ENCODE results near the gene TTPAL. TPM values are rescaled to one million over a fixed set of nuclear protein-coding genes. Genes with fewer than 3 reads are reported as not detected.

Gene TTPAL
- total RNA-seq, 1 experiment from 2014 or later: 14.0 TPM

GRCh38 chr20:44523746-44524145 is 48.1 kb downstream of the TTPAL start:
- CTCF ChIA-PET: no interaction called here
- POLR2A ChIA-PET (ENCODE audit: unreplicated experiment): no interaction called here

DNA sequence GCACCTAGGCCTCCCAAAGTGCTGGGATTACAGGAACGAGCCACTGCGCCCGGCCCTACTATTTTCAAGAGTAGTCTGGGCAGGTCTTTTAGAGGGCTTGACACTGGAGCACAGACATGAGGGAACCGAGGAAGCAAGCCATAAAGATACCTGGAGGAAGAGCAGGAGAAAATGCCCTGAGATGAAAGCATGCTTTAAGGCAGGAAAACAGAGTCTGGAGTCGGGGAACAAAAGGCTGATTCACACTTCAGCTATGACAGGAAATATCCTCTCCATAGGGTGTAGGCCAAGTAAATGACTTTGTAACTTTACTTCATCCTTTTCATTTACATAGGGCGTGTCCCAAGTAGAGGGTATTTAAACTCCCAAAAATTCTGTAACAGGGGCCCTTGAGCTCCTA is 50.5 kb downstream of the TTPAL start:
- no peak overlapping the region for H2AFZ ChIP-seq (ENCODE audit: low read length)
- H3K9me3 ChIP-seq (ENCODE audit: low read length): no peaks in the 10 kb centered on the region
- no TSS peak for BruUV-seq (replicated peaks)
- H3K4me1 ChIP-seq (ENCODE audit: insufficient read depth, low read length): peaks cover 32% of the 10 kb centered on the region
- H3K36me3 ChIP-seq (ENCODE audit: low read depth, low read length): no peaks in the 10 kb centered on the region
- peaks cover 7% of the 10 kb centered on the region for H3K79me2 ChIP-seq (ENCODE audit: low read length)
- H3K9me2 ChIP-seq (replicated peaks; ENCODE audit: low read length): no peaks in the 10 kb centered on the region
- ATAC-seq: peak; percentile 7; the same call in 1 of the 2 replicates
- H3K4me3 ChIP-seq (ENCODE audit: low read length): no peak overlapping the region
- peaks cover 2% of the 10 kb centered on the region for H4K20me1 ChIP-seq (ENCODE audit: low read length)
- H3F3A ChIP-seq (ENCODE audit: low read length, unreplicated experiment): no peaks in the 10 kb centered on the region
- TF ChIP-seq, protein P1, sequence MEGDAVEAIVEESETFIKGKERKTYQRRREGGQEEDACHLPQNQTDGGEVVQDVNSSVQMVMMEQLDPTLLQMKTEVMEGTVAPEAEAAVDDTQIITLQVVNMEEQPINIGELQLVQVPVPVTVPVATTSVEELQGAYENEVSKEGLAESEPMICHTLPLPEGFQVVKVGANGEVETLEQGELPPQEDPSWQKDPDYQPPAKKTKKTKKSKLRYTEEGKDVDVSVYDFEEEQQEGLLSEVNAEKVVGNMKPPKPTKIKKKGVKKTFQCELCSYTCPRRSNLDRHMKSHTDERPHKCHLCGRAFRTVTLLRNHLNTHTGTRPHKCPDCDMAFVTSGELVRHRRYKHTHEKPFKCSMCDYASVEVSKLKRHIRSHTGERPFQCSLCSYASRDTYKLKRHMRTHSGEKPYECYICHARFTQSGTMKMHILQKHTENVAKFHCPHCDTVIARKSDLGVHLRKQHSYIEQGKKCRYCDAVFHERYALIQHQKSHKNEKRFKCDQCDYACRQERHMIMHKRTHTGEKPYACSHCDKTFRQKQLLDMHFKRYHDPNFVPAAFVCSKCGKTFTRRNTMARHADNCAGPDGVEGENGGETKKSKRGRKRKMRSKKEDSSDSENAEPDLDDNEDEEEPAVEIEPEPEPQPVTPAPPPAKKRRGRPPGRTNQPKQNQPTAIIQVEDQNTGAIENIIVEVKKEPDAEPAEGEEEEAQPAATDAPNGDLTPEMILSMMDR (conservative IDR thresholded peaks at IDR 0.05; ENCODE audit: low read depth, low read length): no peak
- TF ChIP-seq EZH2 (IDR thresholded peaks at IDR 0.05; ENCODE audit: low read length, unreplicated experiment): no peak
- no peak for TF ChIP-seq EZH2phosphoT487 (IDR thresholded peaks at IDR 0.05; ENCODE audit: borderline replicate concordance, low read length)
- no peaks in the 10 kb centered on the region for H3K27me3 ChIP-seq (ENCODE audit: low read length)
- H3K9ac ChIP-seq (ENCODE audit: low read length): peak overlapping the region; percentile 25; the same call in 1 of the 2 replicates
- peak overlapping the region; percentile 0; the same call in 1 of the 2 replicates for H3K4me2 ChIP-seq (ENCODE audit: low read length)
- ChIA-PET POLR2A (ENCODE audit: unreplicated experiment) (interaction anchor here (0.6 kb wide), 1 partner anchor 91 kb away, joined by 7 read pairs; no protein-coding TSS in a partner anchor), CTCF (no interaction called here)
- intact Hi-C loops (cut with micrococcal nuclease): no loop called here
- H3K27ac ChIP-seq (ENCODE audit: low read length): peak overlapping the region; percentile 72
- DNase-seq: peak; percentile 67

More at GRCh38 chr20:44523746-44524145, 48.1 kb downstream of the TTPAL start:
- Histone ChIP-seq H3K27me3 (ENCODE audit: low read length) (no peaks in the 10 kb centered on the region), H3K9me2 (replicated peaks; ENCODE audit: low read length) (no peaks in the 10 kb centered on the region), H4K20me1 (ENCODE audit: low read length) (peaks cover 20% of the 10 kb centered on the region), H2AFZ (ENCODE audit: low read length) (no peak overlapping the region), H3K4me2 (ENCODE audit: low read length) (no peak overlapping the region), H3K9me3 (ENCODE audit: low read length) (no peaks in the 10 kb centered on the region), H3K36me3 (ENCODE audit: low read depth, low read length) (no peaks in the 10 kb centered on the region), H3K4me1 (ENCODE audit: insufficient read depth, low read length) (peaks cover 36% of the 10 kb centered on the region), H3K79me2 (ENCODE audit: low read length) (peaks cover 31% of the 10 kb centered on the region), H3F3A (ENCODE audit: low read length, unreplicated experiment) (no peaks in the 10 kb centered on the region), H3K4me3 (ENCODE audit: low read length) (no peak overlapping the region), H3K9ac (ENCODE audit: low read length) (no peak overlapping the region), H3K27ac (ENCODE audit: low read length) (no peak overlapping the region)
- BruUV-seq (replicated peaks): no TSS peak
- TF ChIP-seq EZH2 (IDR thresholded peaks at IDR 0.05; ENCODE audit: low read length, unreplicated experiment) (no peak), EZH2phosphoT487 (IDR thresholded peaks at IDR 0.05; ENCODE audit: borderline replicate concordance, low read length) (no peak)
- TF ChIP-seq, protein P1 (conservative IDR thresholded peaks at IDR 0.05; ENCODE audit: low read depth, low read length): no peak
- intact Hi-C loops (cut with micrococcal nuclease): loop anchor here (5.0 kb wide), 2 partner anchors 46 to 316 kb away; partner anchors contain the start of gene TTPAL
- no peak for DNase-seq
- ATAC-seq: no peak

GRCh38 chr20:44527716-44528199 is 52.1 kb downstream of the TTPAL start:
- DNase-seq (no peak), ATAC-seq (no peak)
- no peak overlapping the region for H3K9ac ChIP-seq (ENCODE audit: low read length)
- no peak overlapping the region for H3K27ac ChIP-seq (ENCODE audit: low read length)
- no peak overlapping the region for H2AFZ ChIP-seq (ENCODE audit: low read length)
- peaks cover 38% of the 10 kb centered on the region for H3K4me1 ChIP-seq (ENCODE audit: insufficient read depth, low read length)
- BruUV-seq (replicated peaks): no TSS peak
- H3K36me3 ChIP-seq (ENCODE audit: low read depth, low read length): no peaks in the 10 kb centered on the region
- POLR2A ChIA-PET (ENCODE audit: unreplicated experiment): no interaction called here
- CTCF ChIA-PET: no interaction called here
- no peaks in the 10 kb centered on the region for H3K79me2 ChIP-seq (ENCODE audit: low read length)
- H4K20me1 ChIP-seq (ENCODE audit: low read length): no peaks in the 10 kb centered on the region
- no peaks in the 10 kb centered on the region for H3K9me2 ChIP-seq (replicated peaks; ENCODE audit: low read length)
- no peaks in the 10 kb centered on the region for H3K9me3 ChIP-seq (ENCODE audit: low read length)
- intact Hi-C loops (cut with micrococcal nuclease): no loop called here
- TF ChIP-seq EZH2 (IDR thresholded peaks at IDR 0.05; ENCODE audit: low read length, unreplicated experiment) (no peak), EZH2phosphoT487 (IDR thresholded peaks at IDR 0.05; ENCODE audit: borderline replicate concordance, low read length) (no peak)
- TF ChIP-seq, protein P1 (conservative IDR thresholded peaks at IDR 0.05; ENCODE audit: low read depth, low read length): no peak
- no peaks in the 10 kb centered on the region for H3K27me3 ChIP-seq (ENCODE audit: low read length)
- H3K4me2 ChIP-seq (ENCODE audit: low read length): no peak overlapping the region
- H3F3A ChIP-seq (ENCODE audit: low read length, unreplicated experiment): no peaks in the 10 kb centered on the region
- no peak overlapping the region for H3K4me3 ChIP-seq (ENCODE audit: low read length)
